Gastroesophageal sphincter (tissue), 3 donors: ENCODE data around the gene PJVK.

ENCODE experiments used
- CTCF ChIP-seq, 4 experiments: fragments of 200-600 bp in 2 of 4; fragments of 450-650 bp in 2 of 4; sonication (generic) in 1 of 4; IDR thresholded peaks; one replicate each; pipeline ENCODE4 v1.5.1; 2017 to 2019; ENCODE audit warnings: antibody characterized with exemption in 4 of 4, mild to moderate bottlenecking in 2 of 4, moderate library complexity in 2 of 4
- EP300 ChIP-seq: sonication (generic); formaldehyde crosslinking; IDR thresholded peaks from one replicate; pipeline ENCODE4 v1.6.1; 2017; ENCODE audit warnings: antibody characterized with exemption, mild to moderate bottlenecking
- POLR2A ChIP-seq, 2 donors: fragments of 450-650 bp; IDR thresholded peaks; one replicate each; pipeline ENCODE4 v1.6.1; 2017; ENCODE audit warnings: antibody characterized with exemption in 2 of 2, mild to moderate bottlenecking in 2 of 2, moderate library complexity in 1 of 2
- POLR2AphosphoS5 ChIP-seq: sonication (generic); formaldehyde crosslinking; IDR thresholded peaks from one replicate; pipeline ENCODE4 v1.6.1; 2017; ENCODE audit warnings: antibody characterized with exemption

- TF ChIP-seq POLR2A (IDR thresholded peaks at IDR 0.05) (no peak), CTCF (IDR thresholded peaks at IDR 0.05) (no peak), EP300 (no peak), POLR2AphosphoS5 (no peak)
Measured at GRCh38 chr2:178428396-178428806, 22.8 kb upstream of the PJVK start.
